ENCODE data around the gene TF.

The TF gene

DNA sequence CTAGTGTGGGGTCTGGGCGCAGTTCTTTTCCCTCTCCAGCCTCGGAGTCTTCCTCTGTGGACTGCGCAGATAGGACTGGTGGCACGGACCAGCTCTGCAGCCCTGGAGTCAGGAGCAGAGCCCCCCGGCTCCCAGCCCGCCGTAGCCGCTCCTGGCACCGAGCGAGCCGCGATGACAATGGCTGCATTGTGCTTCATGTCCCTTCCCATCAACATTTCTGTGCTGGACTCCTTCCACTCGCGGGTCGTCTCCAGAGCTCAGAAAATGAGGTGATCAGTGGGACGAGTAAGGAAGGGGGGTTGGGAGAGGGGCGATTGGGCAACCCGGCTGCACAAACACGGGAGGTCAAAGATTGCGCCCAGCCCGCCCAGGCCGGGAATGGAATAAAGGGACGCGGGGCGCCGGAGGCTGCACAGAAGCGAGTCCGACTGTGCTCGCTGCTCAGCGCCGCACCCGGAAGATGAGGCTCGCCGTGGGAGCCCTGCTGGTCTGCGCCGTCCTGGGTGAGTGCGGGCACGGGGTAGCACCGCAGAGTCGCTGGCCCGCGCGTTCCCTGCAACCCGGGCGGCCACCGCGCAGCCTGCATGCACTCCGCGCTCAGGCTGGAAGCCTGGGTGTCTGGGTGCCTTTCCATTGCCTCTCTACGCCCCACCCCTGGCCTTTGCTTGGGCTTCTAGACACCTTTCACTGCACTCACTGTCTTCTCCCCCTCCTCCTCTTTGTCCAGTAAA is at the start of gene TF:
TF (plus strand) TSS at position 413 of the 731 bp plus-strand sequence; CDS start at position 461, 48 bp downstream.
- H3K4me2 ChIP-seq (ENCODE audit: low read depth, low read length), result no peak within 1 kb of the TSS
- DNase-seq, result no peak
- no peak within 1 kb of the TSS for H3K9ac ChIP-seq (ENCODE audit: low read length)
- H3K4me3 ChIP-seq (ENCODE audit: low read length), result no peak within 1 kb of the TSS
- H3K27me3 ChIP-seq (replicated peaks; ENCODE audit: insufficient read depth, low read length), result no peaks in the 10 kb centered on the region
- H2AFZ ChIP-seq (ENCODE audit: low read length), result no peak within 1 kb of the TSS
- H3K36me3 ChIP-seq (replicated peaks; ENCODE audit: insufficient read depth, low read length), result no peaks in the 10 kb centered on the region
- no peaks in the 10 kb centered on the region for H3K79me2 ChIP-seq (ENCODE audit: low read length)
- H3K27ac ChIP-seq (ENCODE audit: low read length), result no peak within 1 kb of the TSS
- H3K9me2 ChIP-seq (replicated peaks; ENCODE audit: insufficient read depth, low read length), result no peaks in the 10 kb centered on the region
- H3K4me1 ChIP-seq (ENCODE audit: low read length), result no peaks in the 10 kb centered on the region
- H3F3A ChIP-seq (ENCODE audit: insufficient read depth, low read length), result no peaks in the 10 kb centered on the region
- no peaks in the 10 kb centered on the region for H4K20me1 ChIP-seq (ENCODE audit: insufficient read depth, low read length)
- TF ChIP-seq EZH2phosphoT487 (IDR thresholded peaks at IDR 0.05; ENCODE audit: low read length), result no peak
- TF ChIP-seq, protein P1, sequence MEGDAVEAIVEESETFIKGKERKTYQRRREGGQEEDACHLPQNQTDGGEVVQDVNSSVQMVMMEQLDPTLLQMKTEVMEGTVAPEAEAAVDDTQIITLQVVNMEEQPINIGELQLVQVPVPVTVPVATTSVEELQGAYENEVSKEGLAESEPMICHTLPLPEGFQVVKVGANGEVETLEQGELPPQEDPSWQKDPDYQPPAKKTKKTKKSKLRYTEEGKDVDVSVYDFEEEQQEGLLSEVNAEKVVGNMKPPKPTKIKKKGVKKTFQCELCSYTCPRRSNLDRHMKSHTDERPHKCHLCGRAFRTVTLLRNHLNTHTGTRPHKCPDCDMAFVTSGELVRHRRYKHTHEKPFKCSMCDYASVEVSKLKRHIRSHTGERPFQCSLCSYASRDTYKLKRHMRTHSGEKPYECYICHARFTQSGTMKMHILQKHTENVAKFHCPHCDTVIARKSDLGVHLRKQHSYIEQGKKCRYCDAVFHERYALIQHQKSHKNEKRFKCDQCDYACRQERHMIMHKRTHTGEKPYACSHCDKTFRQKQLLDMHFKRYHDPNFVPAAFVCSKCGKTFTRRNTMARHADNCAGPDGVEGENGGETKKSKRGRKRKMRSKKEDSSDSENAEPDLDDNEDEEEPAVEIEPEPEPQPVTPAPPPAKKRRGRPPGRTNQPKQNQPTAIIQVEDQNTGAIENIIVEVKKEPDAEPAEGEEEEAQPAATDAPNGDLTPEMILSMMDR (IDR thresholded peaks at IDR 0.05; ENCODE audit: low read length), result no peak
- TF ChIP-seq EZH2 (optimal IDR thresholded peaks at IDR 0.05; ENCODE audit: low read depth, low read length), result no peak
- H3K9me3 ChIP-seq (replicated peaks; ENCODE audit: insufficient read depth, low read length), result no peaks in the 10 kb centered on the region

DNA sequence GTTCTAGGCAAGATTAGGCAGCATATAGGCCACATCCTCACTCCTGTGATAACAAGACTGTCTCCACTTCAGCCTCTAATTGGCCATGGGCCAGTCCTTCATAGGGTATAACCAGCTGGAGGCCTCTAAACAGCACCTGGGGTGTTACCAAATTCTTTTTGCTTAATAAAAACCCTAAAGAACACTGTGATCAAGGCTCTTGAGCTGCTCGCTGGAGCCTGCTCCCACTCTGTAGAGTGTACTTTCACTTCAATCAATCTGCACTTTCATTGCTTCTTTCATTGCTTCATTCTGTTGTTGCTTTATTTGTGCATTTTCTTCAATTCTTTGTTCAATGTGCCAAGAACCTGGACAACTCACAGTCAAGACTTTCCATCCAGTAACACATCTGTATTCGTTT is 48.2 kb upstream of the TF start:
- H3K36me3 ChIP-seq (replicated peaks; ENCODE audit: insufficient read depth, low read length), result no peaks in the 10 kb centered on the region
- H3K9me3 ChIP-seq (replicated peaks; ENCODE audit: insufficient read depth, low read length), result no peaks in the 10 kb centered on the region

DNA sequence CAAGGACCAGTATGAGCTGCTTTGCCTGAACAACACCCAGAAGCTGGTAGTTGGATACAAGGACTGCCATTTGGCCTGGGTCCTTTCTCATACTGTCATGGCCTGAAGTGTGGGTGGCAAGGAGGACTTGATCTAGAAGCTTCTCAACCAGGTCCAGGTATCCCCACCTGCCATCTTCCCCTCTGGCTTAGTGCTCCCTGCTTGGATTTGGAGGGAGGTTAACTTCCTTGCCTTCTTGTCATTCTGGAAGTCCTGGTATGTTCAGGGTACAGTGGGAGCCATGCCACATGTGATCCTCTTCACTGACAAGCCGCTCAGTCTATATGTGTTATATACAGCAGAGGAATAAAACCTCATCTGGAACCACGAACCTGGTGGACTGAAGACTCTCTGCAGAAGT is 46.7 kb upstream of the TF start:
- no peak overlapping the region for H3K9ac ChIP-seq (ENCODE audit: low read length)
- H3F3A ChIP-seq (ENCODE audit: insufficient read depth, low read length), result no peaks in the 10 kb centered on the region
- no peaks in the 10 kb centered on the region for H3K9me3 ChIP-seq (replicated peaks; ENCODE audit: insufficient read depth, low read length)
- H3K4me2 ChIP-seq (ENCODE audit: low read depth, low read length), result no peak overlapping the region
- H3K4me3 ChIP-seq (ENCODE audit: low read length), result no peak overlapping the region
- no peaks in the 10 kb centered on the region for H3K9me2 ChIP-seq (replicated peaks; ENCODE audit: insufficient read depth, low read length)
- DNase-seq, result no peak
- H3K4me1 ChIP-seq (ENCODE audit: low read length), result no peaks in the 10 kb centered on the region
- H3K27ac ChIP-seq (ENCODE audit: low read length), result no peak overlapping the region
- no peaks in the 10 kb centered on the region for H3K36me3 ChIP-seq (replicated peaks; ENCODE audit: insufficient read depth, low read length)
- no peaks in the 10 kb centered on the region for H4K20me1 ChIP-seq (ENCODE audit: insufficient read depth, low read length)
- no peaks in the 10 kb centered on the region for H3K79me2 ChIP-seq (ENCODE audit: low read length)
- TF ChIP-seq EZH2phosphoT487 (IDR thresholded peaks at IDR 0.05; ENCODE audit: low read length) (no peak), EZH2 (optimal IDR thresholded peaks at IDR 0.05; ENCODE audit: low read depth, low read length) (no peak)
- TF ChIP-seq, protein P1 (IDR thresholded peaks at IDR 0.05; ENCODE audit: low read length), result no peak
- H3K27me3 ChIP-seq (replicated peaks; ENCODE audit: insufficient read depth, low read length), result no peaks in the 10 kb centered on the region
- no peak overlapping the region for H2AFZ ChIP-seq (ENCODE audit: low read length)

More for the DNA sequence above, 48.2 kb upstream of the TF start:
- no peak for DNase-seq
- no peak overlapping the region for H3K4me2 ChIP-seq (ENCODE audit: low read depth, low read length)
- H3K9ac ChIP-seq (ENCODE audit: low read length), result no peak overlapping the region
- H2AFZ ChIP-seq (ENCODE audit: low read length), result no peak overlapping the region
- no peaks in the 10 kb centered on the region for H3F3A ChIP-seq (ENCODE audit: insufficient read depth, low read length)
- no peaks in the 10 kb centered on the region for H3K79me2 ChIP-seq (ENCODE audit: low read length)
- no peak overlapping the region for H3K27ac ChIP-seq (ENCODE audit: low read length)
- no peaks in the 10 kb centered on the region for H3K9me2 ChIP-seq (replicated peaks; ENCODE audit: insufficient read depth, low read length)
- TF ChIP-seq EZH2 (optimal IDR thresholded peaks at IDR 0.05; ENCODE audit: low read depth, low read length) (no peak), EZH2phosphoT487 (IDR thresholded peaks at IDR 0.05; ENCODE audit: low read length) (no peak)
- TF ChIP-seq, protein P1 (IDR thresholded peaks at IDR 0.05; ENCODE audit: low read length), result no peak
- no peaks in the 10 kb centered on the region for H3K27me3 ChIP-seq (replicated peaks; ENCODE audit: insufficient read depth, low read length)
- H3K4me1 ChIP-seq (ENCODE audit: low read length), result no peaks in the 10 kb centered on the region
- H4K20me1 ChIP-seq (ENCODE audit: insufficient read depth, low read length), result no peaks in the 10 kb centered on the region
- H3K4me3 ChIP-seq (ENCODE audit: low read length), result no peak overlapping the region
